Measurements from ENCODE around the gene WRAP53. TPM values are rescaled to one million over a fixed set of nuclear protein-coding genes. Genes with fewer than 3 reads are reported as not detected.

The WRAP53 gene
- polyA plus RNA-seq, 1 of the 3 experiments (the other 2 are of a cell fraction): 8.6 TPM

- POLR2A ChIA-PET: no interaction called here
- H3K9me3 ChIP-seq: no peaks in the 10 kb centered on the region
- no peaks in the 10 kb centered on the region for H3K4me1 ChIP-seq (ENCODE audit: control insufficient read depth in 1 of 2, insufficient read depth in 2 of 2, low read depth in 1 of 2, low read length in 1 of 2)
- H3K4me2 ChIP-seq: no peak overlapping the region
- H4K20me1 ChIP-seq (ENCODE audit: insufficient read depth): no peaks in the 10 kb centered on the region; the same call in 1 of the 2 replicates
- TF ChIP-seq CTCF (IDR thresholded peaks at IDR 0.05) (no peak), FOSL2 (IDR thresholded peaks at IDR 0.05; ENCODE audit: borderline replicate concordance, low read depth) (no peak), ELF1 (IDR thresholded peaks at IDR 0.05) (no peak), SMC3 (IDR thresholded peaks at IDR 0.05; ENCODE audit: low read depth, low read length) (no peak), YY1 (IDR thresholded peaks at IDR 0.05; ENCODE audit: low read depth) (no peak), ZBTB33 (IDR thresholded peaks at IDR 0.05; ENCODE audit: borderline replicate concordance, low read depth) (no peak), USF1 (IDR thresholded peaks at IDR 0.05; ENCODE audit: borderline replicate concordance, low read depth) (no peak), NRF1 (IDR thresholded peaks at IDR 0.05; ENCODE audit: low read depth, low read length) (no peak), IRF3 (IDR thresholded peaks at IDR 0.05; ENCODE audit: low read depth, low read length) (no peak), RFX5 (IDR thresholded peaks at IDR 0.05; ENCODE audit: low read length) (no peak), EP300 (IDR thresholded peaks at IDR 0.05; ENCODE audit: borderline replicate concordance in 1 of 2, low read depth in 1 of 2, low read length in 1 of 2) (no peak), TEAD4 (IDR thresholded peaks at IDR 0.05; ENCODE audit: borderline replicate concordance, insufficient read depth) (no peak), MXI1 (IDR thresholded peaks at IDR 0.05; ENCODE audit: low read depth, low read length) (no peak), JUND (IDR thresholded peaks at IDR 0.05) (no peak), USF2 (IDR thresholded peaks at IDR 0.05; ENCODE audit: borderline replicate concordance, low read depth, low read length) (no peak)
- no peak overlapping the region for H3K9ac ChIP-seq
- no peak overlapping the region for H3K27ac ChIP-seq (ENCODE audit: low read depth in 2 of 2, low read length in 1 of 2)
- WGBS (ENCODE audit: low lambda C conversion rate): 94% methylated on average over 10 of the region's 10 CpGs
- peaks cover 27 to 33% of the 10 kb centered on the region in 2 experiments for H3K36me3 ChIP-seq (replicated peaks in 1 of 2; ENCODE audit: control insufficient read depth in 1 of 2, insufficient read depth in 2 of 2, low read length in 1 of 2)
- H3K4me3 ChIP-seq (ENCODE audit: low read depth in 2 of 2, low read length in 1 of 2): no peak overlapping the region
- no peaks in the 10 kb centered on the region for H3K27me3 ChIP-seq (ENCODE audit: insufficient read depth)
- CTCF ChIA-PET: interaction anchor here (0.9 to 1.4 kb wide), 4 partner anchors 10 to 88 kb away, joined by 3 to 4 read pairs (median 3); partner anchors contain the start of gene WRAP53
- no peaks in the 10 kb centered on the region for H3F3A ChIP-seq (replicated peaks; ENCODE audit: insufficient read depth)
- H3K9me2 ChIP-seq: no peaks in the 10 kb centered on the region
- no peak for DNase-seq
- H2AFZ ChIP-seq (ENCODE audit: low read depth): no peak overlapping the region
- peaks cover 54% of the 10 kb centered on the region for H3K79me2 ChIP-seq (ENCODE audit: insufficient read depth)
Observed at GRCh38 chr17:7677388-7678067, 10.7 kb upstream of the WRAP53 start.
